Stimulated activated CD8-positive, alpha-beta memory T cell treated with anti-CD3 and anti-CD28 coated beads, Interleukin-7, amount 100 ng/mL, for 1 hour (primary cell): Measurements from ENCODE around the gene TPSG1.
"Not testable (repeated sequence)": the region's sequence is repeated elsewhere in the genome, so short reads cannot be mapped to it uniquely, and the experiment has no call there.

Experiments
- DNase-seq, 2 donors: peaks; one replicate each; pipeline ENCODE4 v3.0.0-alpha.2; 2020; ENCODE audit warnings: low read depth in 2 of 2

TPSG1 gene

DNA sequence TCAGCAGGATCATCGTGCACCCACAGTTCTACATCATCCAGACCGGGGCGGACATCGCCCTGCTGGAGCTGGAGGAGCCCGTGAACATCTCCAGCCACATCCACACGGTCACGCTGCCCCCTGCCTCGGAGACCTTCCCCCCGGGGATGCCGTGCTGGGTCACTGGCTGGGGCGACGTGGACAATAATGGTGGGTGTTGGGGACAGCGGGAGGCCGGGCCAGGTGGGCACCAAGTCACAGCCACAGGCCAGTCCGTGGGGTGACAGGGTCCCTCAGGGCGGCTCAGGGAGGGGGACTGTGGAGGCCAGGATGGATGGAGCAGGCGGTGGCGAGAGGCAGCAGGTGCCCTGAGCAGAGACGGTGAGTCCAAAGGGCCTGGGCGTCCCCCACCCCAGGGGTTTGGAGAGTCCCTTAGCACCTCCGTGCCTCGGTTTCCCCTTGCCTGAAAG lies 31.8 kb upstream of the TPSG1 start:
- DNase-seq, result no peak

DNA sequence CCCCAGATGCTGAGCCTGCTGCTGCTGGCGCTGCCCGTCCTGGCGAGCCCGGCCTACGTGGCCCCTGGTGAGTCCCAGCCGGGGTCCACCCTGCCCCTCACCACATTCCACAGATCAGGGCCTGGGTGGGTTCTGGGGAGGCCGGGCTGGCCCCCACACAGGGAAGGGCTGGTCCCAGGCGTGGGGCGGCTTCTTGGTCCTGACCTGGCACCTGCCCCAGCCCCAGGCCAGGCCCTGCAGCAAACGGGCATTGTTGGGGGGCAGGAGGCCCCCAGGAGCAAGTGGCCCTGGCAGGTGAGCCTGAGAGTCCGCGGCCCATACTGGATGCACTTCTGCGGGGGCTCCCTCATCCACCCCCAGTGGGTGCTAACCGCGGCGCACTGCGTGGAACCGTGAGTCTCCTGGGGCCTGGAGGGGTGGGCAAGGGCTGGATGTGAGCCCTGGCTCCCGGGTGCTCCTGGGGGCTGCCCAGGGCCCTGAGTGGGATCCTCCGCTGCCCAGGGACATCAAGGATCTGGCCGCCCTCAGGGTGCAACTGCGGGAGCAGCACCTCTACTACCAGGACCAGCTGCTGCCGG lies 31.3 kb upstream of the TPSG1 start:
- not testable (repeated sequence) for DNase-seq

DNA sequence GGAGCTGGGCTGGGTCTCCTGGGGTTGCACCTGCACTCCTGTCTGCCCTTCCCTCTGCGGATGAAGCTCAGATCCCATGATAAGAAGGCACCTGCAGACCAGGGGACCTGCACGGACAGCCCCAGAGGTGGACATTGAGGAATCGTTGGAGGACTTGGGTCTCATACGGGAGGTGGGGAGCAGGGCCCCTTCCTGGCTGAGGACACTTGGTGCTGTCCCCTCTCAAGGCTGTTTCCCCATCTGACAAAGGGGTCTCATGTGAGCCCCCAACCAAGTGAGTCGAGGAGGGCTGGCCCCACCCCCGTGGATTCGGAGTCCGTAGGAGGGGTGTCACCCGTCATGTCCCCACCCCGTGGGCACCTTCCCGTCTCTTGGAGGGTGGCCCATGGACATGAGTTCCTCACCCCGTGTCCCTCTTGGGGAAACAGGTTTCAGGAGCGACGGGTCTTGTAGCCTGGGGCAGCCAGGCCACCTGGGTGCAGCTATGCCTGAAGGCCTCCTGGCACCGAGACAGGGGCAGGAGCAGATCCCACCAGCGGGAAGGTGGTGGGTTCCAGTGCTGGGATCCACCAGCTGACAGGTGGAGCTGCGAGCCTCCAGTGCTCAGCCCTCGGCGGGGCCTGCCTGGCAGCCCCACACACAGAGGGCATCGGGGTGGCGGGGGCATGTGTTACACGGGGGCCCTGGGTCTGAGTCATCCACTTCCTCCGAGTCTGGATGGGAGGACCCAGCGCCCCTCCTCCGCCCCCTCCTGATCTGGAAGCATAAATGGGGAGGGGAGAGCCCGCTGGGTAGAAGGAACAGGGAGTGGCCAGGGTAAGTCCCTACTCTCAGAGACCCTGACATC lies 30.4 kb upstream of the TPSG1 start, which contains the start of gene TPSD1:
Gene TPSD1, plus strand, starts transcription at position 794 of the 847 bp plus-strand sequence. CDS start 212 bp downstream, outside the sequence.
- not testable (repeated sequence) for DNase-seq

DNA sequence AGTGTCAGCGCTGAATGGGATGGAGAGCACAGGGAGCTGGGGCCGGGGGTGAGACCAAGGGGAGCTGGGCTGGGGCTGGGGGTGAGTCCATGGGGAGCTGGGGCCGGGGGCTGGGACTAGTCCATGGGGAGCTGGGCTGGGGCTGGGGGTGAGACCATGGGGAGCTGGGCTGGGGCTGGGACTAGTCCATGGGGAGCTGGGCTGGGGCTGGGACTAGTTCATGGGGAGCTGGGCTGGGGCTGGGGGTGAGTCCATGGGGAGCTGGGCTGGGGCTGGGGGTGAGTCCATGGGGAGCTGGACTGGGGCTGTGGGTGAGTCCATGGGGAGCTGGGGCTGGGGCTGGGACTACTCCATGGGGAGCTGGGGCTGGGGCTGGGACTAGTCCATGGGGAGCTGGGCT lies 29.8 kb upstream of the TPSG1 start:
- not testable (repeated sequence) for DNase-seq

DNA sequence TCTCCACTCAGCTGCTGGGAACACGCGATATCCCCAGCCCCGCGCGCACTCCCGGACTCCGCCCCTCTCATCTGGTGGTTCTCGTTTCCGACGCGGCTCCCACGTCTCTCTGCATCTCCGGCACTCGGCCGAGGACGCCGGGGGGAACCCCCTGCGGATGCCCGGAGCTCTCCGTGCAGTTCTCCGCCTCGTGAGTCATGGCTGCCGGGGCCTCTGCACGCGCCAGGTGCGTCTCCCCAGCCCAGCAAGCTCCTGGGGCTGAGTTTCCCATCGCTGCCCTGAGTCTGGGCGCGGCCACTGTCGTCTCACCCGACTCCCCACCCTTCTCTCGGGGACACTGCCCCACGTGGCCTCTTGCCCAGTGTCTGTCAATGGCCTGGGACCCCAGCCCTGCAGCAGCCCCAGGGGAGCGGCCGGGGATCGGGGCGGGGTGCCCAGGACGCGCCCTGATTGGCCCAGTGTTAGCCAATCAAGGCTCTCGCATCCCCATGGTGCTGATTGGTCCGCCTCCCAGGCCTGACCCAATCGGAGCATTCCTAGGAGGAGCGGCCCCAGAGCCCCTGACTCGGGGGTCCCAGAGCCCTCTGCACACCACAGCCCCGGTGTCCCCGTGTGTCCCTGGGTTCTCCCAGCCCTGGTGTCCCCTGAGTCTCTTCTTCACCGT lies 28.8 kb upstream of the TPSG1 start:
- not testable (repeated sequence) for DNase-seq

DNA sequence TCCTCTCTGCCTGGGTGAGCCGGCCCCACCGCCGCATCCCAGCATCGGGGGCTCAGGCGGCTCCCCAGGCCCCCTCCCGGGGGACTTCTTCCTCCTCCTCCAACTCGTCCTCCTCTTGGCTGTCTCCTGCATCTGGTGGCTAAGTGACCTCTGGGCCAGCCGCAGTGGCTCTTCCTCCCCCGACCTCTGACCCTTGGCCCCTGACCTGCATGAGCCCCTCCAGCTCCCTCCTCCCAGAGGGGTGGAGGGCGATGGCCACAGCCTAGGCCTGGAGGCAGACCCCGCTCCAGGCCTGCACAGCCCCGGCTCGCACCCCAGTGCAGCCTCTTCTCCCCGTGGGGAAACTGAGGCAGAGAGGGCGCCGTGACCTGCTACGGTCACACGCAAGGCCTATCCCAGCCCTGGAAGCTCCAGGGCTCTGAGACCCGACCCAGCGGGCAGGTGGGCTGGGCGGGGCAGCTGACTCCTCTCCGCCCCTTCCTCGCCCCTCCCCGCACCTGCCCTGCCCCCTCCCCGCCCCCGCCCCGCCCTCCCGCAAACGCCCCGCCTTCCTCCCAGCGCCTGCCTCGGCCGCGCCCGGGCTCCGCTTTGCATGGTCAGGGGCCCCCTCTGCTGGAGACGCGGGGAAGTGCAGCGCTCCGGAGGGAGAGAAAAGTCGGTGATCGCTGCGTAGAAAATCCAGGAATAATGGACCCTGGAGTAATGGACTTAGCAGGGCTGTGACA lies 24.1 kb upstream of the TPSG1 start:
- DNase-seq, result not testable (repeated sequence)

DNA sequence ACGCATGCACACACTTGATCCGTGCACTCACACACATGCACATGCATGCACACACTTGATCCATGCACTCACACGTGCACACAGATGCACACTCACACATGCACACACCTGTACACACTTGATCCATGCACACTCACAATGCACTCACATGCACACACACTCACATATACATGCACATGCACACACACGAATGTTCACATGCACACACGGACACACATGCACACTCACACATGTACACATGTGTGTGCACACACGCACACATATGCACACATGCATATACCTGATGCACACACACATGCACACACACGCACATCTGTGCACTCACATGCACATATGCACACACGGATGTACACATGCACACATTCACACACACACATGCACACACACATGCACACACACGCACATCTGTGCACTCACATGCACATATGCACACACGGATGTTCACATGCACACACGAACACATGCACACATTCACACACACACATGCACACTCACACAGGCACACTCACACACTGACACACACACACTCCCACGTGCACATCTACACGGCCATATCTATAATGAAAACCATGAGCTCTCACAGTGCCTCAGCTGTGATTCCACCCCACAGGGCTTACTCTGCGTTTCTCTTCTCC lies 23.0 kb upstream of the TPSG1 start:
- not testable (repeated sequence) for DNase-seq

DNA sequence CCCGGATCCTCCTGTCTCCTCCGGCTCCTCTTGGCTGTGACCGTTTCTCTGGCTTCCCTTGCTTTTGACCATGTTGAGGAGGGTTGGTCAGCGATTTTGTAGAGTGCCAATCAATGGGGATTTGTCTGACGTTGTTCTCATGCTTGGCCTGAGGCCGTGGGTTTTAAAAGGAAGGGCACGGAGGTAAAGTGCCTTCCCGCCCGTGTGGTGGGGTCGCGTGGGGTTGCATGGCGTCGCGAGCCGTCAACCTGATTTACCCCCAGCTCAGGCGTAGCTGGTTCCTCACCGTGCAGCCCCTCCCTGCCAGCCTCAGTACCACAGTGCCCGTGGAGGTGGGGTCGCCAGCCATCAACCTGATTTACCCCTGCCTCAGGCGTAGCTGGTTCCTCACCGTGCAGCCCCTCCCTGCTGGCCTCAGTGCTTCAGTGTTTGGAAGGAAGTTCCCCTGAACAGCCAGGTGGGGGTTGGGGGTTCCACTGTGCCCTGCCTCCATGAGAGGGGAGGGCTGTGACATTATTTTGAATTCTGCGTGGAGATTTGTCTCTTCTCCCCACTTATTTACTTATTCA lies 20.5 kb upstream of the TPSG1 start:
- DNase-seq, result no peak

DNA sequence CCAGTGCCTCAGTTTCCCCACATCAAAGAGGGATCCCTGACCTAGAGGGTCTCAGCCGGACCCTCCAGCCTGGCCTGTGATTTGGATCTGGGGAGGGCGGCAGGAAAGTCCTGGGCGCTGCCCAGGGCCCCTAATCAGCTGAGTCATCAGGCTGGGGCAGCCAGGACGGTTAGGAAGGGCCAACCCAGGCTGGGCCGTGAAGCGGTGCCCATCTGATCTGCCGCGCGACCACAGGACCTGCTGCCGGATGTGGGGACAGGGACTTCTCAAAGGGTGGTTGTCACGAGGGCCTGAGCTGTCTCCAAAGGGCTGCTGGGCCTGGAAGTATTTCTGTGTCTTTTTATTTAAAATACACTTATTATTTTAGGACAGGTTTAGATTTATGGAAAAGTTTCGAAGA lies 19.8 kb upstream of the TPSG1 start:
- DNase-seq, result no peak

DNA sequence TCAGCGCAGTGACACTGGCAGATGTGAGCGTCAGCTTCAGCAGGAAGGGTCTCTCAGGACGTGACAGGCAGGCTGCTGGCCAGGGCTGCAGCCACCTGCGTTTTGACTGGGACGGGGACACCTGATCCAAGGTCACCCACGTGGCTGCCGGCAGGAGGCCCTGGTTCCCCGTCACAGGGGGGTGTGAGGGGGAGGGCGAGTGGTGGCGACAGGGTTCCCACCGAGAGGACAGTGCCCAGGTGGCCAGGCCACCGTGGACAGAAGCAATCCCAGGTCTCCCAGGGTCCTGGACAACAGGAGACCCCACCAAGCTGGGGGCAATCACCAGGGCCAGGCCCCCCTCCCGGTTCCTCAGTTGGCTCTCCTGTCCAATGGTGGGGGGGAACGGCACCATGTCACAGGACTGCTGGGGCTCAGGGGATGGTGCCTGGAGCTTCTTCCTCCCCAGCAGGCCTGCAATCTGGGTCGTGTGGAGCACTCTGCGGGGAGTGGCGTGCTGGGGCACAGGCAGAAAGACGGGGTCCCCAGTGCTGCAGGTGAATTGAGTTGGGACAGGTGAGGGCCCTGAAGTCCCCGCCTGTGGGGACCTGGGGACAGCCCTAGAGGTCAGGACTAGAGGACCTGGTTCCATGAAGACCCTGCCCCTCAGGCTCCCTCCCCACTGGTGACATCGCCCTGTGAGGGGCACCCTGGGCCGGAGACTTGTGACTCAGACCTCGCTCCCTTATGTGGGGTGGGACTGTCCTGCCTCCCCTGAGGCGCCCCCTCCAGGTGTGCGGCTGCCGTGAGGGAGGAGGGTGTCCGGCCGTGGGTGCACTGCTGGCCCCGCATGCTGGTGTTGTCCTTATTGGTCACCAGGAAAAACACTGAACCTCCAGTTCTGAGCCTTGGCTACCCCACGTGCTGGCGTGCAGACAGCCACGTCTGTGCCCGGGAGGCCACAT lies 19.1 kb upstream of the TPSG1 start:
- not testable (repeated sequence) for DNase-seq

DNA sequence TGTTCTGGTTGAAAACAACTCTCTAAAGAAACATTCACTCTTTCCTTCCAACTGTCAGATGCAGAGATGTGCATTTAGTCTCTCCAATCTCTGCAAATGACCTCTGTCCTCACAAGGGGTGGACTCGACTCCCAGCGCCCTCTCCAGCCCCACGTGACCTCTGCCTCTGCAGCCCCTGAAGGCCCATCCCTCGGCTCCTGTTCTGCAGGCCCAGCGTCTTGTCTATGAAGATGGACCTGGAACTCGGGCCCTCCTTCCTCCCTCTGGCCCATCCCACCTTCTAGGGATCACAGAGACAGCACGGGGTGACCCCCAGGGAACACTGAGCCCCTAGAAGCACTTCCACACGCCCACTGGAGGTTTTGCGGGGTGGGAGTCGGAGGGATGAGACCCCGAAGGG lies 18.3 kb upstream of the TPSG1 start:
- not testable (repeated sequence) for DNase-seq

DNA sequence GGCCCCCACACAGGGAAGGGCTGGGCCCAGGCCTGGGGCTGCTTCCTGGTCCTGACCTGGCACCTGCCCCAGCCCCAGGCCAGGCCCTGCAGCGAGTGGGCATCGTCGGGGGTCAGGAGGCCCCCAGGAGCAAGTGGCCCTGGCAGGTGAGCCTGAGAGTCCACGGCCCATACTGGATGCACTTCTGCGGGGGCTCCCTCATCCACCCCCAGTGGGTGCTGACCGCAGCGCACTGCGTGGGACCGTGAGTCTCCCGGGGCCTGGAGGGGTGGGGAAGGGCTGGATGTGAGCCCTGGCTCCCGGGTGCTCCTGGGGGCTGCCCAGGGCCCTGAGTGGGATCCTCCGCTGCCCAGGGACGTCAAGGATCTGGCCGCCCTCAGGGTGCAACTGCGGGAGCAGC lies 16.0 kb upstream of the TPSG1 start:
- DNase-seq, result not testable (repeated sequence)

DNA sequence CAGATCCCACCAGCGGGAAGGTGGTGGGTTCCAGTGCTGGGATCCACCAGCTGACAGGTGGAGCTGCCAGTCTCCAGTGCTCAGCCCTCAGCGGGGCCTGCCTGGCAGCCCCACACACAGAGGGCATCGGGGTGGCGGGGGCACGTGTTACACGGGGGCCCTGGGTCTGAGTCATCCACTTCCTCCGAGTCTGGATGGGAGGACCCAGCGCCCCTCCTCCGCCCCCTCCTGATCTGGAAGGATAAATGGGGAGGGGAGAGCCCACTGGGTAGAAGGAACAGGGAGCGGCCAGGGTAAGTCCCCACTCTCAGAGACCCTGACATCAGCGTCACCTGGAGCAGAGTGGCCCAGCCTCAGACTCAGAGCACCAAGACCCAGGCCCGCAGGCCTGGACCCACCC lies 15.4 kb upstream of the TPSG1 start, which contains the start of gene TPSAB1:
Gene TPSAB1, plus strand, starts transcription at position 270 of the 400 bp plus-strand sequence. CDS start 234 bp downstream, outside the sequence.
- not testable (repeated sequence) for DNase-seq

DNA sequence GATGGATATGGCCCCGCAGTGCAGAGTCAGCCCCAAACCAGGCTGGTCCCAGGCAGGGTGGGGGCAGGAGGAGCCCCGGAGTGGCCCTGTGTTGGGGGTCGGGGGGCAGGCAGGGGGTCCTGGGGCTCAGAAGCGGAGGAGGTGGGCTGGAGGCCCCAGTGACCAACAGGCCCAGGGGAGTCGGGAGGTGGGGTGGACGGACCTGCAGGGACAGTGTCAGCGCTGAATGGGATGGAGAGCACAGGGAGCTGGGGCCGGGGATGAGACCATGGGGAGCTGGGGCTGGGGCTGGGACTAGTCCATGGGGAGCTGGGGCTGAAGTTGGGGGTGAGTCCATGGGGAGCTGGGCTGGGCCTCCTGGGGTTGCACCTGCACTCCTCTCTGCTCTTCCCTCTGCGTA lies 14.5 kb upstream of the TPSG1 start:
- not testable (repeated sequence) for DNase-seq

DNA sequence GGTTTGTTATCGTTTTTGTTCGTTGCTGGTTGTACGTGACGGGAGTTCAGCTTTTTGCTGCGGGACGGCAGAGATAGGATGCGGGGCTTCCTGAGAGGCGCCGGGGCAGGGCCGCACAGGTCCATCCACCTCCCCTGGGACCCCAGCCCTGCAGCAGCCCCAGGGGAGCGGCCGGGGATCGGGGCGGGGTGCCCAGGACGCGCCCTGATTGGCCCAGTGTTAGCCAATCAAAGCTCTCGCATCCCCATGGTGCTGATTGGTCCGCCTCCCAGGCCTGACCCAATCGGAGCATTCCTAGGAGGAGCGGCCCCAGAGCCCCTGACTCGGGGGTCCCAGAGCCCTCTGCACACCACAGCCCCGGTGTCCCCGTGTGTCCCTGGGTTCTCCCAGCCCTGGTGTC lies 13.8 kb upstream of the TPSG1 start:
- not testable (repeated sequence) for DNase-seq

DNA sequence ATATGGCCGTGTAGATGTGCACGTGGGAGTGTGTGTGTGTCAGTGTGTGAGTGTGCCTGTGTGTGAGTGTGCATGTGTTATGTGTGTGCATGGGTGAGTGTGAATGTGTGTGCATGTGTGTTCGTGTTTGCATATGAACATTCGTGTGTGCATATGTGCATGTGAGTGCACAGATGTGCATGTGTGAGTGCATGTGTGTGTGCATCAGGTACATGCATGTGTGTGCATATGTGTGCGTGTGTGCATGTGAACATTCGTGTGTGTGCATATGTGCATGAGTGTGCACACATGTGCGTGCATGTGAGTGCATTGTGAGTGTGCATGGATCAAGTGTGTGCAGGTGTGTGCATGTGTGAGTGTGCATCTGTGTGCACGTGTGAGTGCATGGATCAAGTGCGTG lies 12.9 kb upstream of the TPSG1 start:
- DNase-seq, result no peak

DNA sequence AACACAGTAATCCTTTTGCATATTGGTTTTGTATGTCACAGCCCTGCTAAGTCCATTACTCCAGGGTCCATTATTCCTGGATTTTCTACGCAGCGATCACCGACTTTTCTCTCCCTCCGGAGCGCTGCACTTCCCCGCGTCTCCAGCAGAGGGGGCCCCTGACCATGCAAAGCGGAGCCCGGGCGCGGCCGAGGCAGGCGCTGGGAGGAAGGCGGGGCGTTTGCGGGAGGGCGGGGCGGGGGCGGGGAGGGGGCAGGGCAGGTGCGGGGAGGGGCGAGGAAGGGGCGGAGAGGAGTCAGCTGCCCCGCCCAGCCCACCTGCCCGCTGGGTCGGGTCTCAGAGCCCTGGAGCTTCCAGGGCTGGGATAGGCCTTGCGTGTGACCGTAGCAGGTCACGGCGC lies 11.6 kb upstream of the TPSG1 start:
- not testable (repeated sequence) for DNase-seq

DNA sequence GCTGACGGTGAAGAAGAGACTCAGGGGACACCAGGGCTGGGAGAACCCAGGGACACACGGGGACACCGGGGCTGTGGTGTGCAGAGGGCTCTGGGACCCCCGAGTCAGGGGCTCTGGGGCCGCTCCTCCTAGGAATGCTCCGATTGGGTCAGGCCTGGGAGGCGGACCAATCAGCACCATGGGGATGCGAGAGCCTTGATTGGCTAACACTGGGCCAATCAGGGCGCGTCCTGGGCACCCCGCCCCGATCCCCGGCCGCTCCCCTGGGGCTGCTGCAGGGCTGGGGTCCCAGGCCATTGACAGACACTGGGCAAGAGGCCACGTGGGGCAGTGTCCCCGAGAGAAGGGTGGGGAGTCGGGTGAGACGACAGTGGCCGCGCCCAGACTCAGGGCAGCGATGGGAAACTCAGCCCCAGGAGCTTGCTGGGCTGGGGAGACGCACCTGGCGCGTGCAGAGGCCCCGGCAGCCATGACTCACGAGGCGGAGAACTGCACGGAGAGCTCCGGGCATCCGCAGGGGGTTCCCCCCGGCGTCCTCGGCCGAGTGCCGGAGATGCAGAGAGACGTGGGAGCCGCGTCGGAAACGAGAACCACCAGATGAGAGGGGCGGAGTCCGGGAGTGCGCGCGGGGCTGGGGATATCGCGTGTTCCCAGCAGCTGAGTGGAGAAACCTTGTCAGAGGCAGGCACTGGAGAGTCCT lies 7.1 kb upstream of the TPSG1 start:
- DNase-seq, result not testable (repeated sequence)

DNA sequence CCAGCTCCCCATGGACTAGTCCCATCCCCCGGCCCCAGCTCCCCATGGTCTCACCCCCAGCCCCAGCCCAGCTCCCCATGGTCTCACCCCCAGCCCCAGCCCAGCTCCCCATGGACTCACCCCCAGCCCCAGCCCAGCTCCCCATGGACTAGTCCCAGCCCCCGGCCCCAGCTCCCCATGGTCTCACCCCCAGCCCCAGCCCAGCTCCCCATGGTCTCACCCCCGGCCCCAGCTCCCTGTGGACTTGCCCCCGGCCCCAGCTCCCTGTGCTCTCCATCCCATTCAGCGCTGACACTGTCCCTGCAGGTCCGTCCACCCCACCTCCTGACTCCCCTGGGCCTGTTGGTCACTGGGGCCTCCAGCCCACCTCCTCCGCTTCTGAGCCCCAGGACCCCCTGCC lies 6.2 kb upstream of the TPSG1 start:
- DNase-seq, result not testable (repeated sequence)
